Nephron progenitor cell (in vitro differentiated cells): ENCODE data around the gene EZR.

ENCODE experiments used
- DNase-seq: peaks from one replicate; pipeline ENCODE4 v3.0.0; 2021
- H3K27ac Mint-ChIP-seq: 2 replicates; pipeline ENCODE4 v1.8.0; 2021; ENCODE audit warnings: mild to moderate bottlenecking, moderate library complexity, mixed read lengths
- H3K27me3 Mint-ChIP-seq: 2 replicates; pipeline ENCODE4 v1.8.0; 2021; ENCODE audit warnings: mild to moderate bottlenecking, low read depth, mixed read lengths; ENCODE audit not compliant: poor library complexity
- H3K36me3 Mint-ChIP-seq: 2 replicates; pipeline ENCODE4 v1.8.0; 2021; ENCODE audit warnings: low read depth, mixed read lengths
- H3K4me1 Mint-ChIP-seq: 2 replicates; pipeline ENCODE4 v1.8.0; 2021; ENCODE audit warnings: mixed read lengths
- H3K4me3 Mint-ChIP-seq: 2 replicates; pipeline ENCODE4 v1.8.0; 2021; ENCODE audit warnings: mild to moderate bottlenecking, moderate library complexity, mixed read lengths
- H3K9me3 Mint-ChIP-seq: 2 replicates; pipeline ENCODE4 v1.8.0; 2021; ENCODE audit warnings: mild to moderate bottlenecking, moderate library complexity, mixed read lengths
- CTCF ChIP-seq: fragments of 200-600 bp; sonication (generic); IDR thresholded peaks from 2 replicates; pipeline ENCODE4 v1.5.0; 2021; ENCODE audit warnings: antibody characterized with exemption

Gene EZR

GRCh38 chr6:158778005-158778527, 41.1 kb downstream of the EZR start:
- Mint-ChIP-seq H3K36me3 (peaks cover 69% of the 10 kb centered on the region), H3K27ac (no peak overlapping the region), H3K4me1 (peaks cover 36% of the 10 kb centered on the region), H3K27me3 (no peaks in the 10 kb centered on the region), H3K4me3 (no peak overlapping the region), H3K9me3 (no peaks in the 10 kb centered on the region)
- no peak for TF ChIP-seq CTCF
- DNase-seq, result no peak

GRCh38 chr6:158777510-158777909, 41.7 kb downstream of the EZR start:
- Mint-ChIP-seq H3K27ac (no peak overlapping the region), H3K9me3 (no peaks in the 10 kb centered on the region), H3K4me1 (peaks cover 42% of the 10 kb centered on the region), H3K36me3 (peaks cover 70% of the 10 kb centered on the region), H3K4me3 (no peak overlapping the region), H3K27me3 (no peaks in the 10 kb centered on the region)
- no peak for DNase-seq
- TF ChIP-seq CTCF, result no peak

GRCh38 chr6:158776737-158777136, 42.4 kb downstream of the EZR start:
- peaks cover 69% of the 10 kb centered on the region for H3K36me3 Mint-ChIP-seq

DNA sequence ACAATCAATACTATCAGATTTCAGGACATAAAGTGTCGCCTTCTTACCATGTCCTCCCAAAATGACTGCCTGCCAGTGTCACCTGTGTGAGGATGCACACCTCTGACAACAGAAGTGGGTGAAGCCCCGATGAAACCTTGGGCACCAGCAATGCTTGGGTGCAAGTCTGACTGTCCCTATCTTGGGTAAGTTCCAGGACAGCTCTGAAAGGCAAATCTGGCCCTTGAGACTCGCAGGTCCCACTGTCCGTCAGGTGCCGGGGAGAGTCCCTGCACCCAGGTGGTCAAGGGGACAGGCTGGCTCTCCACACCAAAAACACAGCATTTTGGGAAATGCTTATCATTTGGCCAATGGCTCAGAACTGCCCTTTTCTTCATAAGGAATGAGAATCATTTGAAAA, 43.3 kb downstream of the EZR start:
- Mint-ChIP-seq H3K27me3 (no peaks in the 10 kb centered on the region), H3K36me3 (peaks cover 66% of the 10 kb centered on the region), H3K27ac (no peak overlapping the region), H3K4me1 (peaks cover 47% of the 10 kb centered on the region), H3K4me3 (no peak overlapping the region), H3K9me3 (no peaks in the 10 kb centered on the region)
- no peak for DNase-seq
- TF ChIP-seq CTCF, result no peak

More at GRCh38 chr6:158776737-158777136, 42.4 kb downstream of the EZR start:
- DNase-seq, result no peak
- no peak for TF ChIP-seq CTCF
- H3K27me3 Mint-ChIP-seq, result no peaks in the 10 kb centered on the region
- H3K4me1 Mint-ChIP-seq, result peaks cover 47% of the 10 kb centered on the region
- H3K27ac Mint-ChIP-seq, result no peak overlapping the region
- no peak overlapping the region for H3K4me3 Mint-ChIP-seq
- H3K9me3 Mint-ChIP-seq, result no peaks in the 10 kb centered on the region

- no peak for DNase-seq
- Mint-ChIP-seq H3K4me1 (peaks cover 45% of the 10 kb centered on the region), H3K36me3 (peaks cover 75% of the 10 kb centered on the region), H3K27me3 (no peaks in the 10 kb centered on the region), H3K27ac (no peak overlapping the region), H3K4me3 (no peak overlapping the region), H3K9me3 (no peaks in the 10 kb centered on the region)
- TF ChIP-seq CTCF, result no peak
Observed at GRCh38 chr6:158774717-158775449, 44.3 kb downstream of the EZR start.
